Left kidney (tissue), 2 donors: ENCODE results near the gene SOCS3. TPM values are rescaled to one million over a fixed set of nuclear protein-coding genes. Genes with fewer than 3 reads are reported as not detected.

Experiments used
- DNase-seq: peaks from one replicate; pipeline ENCODE4 v3.0.0-alpha.2; 2013
- polyA plus RNA-seq: library from polyadenylated mRNA; unstranded; fragments of 120-200 nt; gene quantifications from one replicate; pipeline ENCODE4 v1.2.1, GENCODE V29; 2013; ENCODE audit not compliant: insufficient read length

Gene SOCS3
- polyA plus RNA-seq, 1 donor, result 12.1 TPM

DNA sequence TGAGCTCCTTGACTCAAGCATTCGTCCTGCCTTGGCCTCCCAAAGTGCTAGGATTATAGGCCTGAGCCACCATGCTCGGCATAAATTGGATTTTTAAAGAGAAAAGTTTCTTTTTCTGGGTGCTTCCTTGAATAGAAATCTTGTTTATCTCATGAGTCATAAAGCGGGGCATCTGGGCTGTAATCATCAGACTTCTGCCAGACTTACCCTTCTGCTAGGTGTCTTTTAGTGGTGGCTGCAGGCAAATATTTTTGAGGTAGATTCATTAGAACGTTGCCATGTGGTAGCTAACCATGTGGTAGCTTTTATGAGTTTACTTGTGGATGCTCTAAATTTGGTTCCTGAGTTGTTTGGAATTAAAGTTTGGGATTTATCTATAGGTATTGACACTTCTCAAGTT, 32.0 kb upstream of the SOCS3 start:
- no peak for DNase-seq

DNA sequence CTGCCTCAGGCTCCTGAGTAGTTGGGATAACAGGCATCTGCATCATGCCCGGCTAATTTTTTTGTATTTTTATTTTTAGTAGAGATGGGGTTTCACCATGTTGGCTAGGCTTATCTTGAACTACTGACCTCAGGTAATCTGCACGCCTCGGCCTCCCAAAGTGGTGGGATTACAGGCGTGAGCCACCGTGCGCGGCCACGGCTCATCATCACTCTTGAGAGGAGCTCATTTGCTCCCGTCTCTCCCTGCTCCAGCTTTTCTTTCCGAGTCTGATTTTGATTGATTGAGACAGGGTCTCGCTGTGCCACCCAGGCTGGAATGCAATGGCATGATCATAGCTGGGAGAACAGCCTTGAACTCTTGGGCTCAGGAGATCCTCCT, 31.2 kb upstream of the SOCS3 start:
- DNase-seq, result no peak

DNA sequence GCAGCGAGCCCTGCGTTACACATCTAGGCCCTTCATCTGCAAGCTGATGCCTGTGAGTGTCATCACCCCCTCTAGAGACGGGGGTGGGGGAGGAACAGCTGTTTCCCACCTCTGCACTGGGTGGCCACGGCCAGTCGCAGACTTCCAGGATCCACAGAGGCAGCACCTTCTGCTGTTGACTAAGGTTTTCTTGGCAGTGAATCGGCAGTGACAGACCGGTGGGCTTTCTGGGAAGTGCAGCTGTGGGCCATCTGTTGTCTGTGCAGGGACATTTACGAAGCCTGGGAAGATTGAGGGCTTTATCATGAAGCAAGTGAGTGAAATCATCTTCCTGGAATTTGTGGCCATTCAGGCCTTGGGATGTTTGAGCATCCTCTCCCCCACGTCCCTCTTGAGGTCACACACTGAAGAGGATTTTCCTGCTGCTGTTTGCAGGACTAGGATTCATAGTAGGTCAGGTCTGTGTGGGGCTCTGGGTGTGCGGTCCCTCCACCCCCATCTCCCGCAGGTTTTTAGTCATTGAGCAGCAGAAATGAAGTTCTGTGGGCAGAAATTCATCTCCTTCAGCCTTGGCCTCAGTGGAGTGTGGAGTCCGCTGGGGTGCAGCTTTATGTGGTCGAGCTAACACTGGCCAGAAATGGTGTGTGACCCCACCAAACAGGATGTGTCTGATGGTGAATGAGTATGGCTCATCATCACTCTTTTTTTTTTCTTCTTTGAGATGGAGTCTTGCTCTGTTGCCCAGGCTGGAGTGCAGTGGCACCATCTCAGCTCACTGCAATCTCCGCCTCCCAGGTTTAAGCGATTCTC, 30.6 kb upstream of the SOCS3 start:
- DNase-seq, result no peak

DNA sequence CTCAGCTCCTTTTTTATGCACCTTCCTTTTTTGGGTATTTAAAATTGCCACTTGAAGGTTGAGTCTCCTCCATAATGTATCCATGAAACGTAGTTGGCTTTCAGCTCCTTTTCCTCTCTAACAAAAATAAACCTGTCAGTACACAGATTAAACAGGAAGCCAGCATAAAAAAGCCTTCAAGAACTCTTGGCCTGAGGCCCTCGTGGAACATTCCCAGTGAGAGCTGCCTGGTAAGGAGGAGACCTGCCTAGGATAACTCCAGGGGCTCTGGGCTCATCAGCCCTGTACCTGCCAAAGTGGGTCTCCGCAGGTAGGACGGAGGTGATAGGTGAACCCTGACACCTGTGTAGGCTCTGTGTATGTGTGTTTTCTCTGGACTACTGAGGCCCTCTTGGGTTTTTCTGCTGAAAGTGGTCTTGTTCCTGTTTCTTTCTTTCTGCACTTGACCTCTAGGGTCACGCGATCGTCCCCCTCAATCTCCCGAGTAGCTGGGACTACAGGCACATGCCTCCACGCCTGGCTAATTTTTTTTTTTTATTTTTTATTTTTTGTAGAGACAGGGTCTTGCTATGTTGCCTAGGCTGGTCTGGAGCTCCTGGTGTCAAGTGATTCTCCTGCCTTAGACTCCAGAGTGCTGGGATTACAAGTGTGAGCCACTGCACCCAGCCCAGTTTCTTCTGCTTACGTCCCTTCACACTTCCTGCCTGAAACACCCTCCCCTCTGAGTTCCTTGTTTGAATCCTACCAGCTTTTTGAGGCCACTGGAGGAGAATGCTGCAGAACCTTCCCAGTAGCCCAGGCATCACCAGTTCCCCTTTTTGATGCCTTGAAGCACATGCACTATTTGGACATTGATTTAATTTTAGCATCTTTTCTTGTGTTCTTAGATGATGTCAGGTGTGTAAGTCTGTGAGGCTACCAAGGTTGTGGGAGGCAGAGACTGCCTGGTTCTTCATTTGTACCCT, 28.4 kb upstream of the SOCS3 start:
- DNase-seq, result no peak

DNA sequence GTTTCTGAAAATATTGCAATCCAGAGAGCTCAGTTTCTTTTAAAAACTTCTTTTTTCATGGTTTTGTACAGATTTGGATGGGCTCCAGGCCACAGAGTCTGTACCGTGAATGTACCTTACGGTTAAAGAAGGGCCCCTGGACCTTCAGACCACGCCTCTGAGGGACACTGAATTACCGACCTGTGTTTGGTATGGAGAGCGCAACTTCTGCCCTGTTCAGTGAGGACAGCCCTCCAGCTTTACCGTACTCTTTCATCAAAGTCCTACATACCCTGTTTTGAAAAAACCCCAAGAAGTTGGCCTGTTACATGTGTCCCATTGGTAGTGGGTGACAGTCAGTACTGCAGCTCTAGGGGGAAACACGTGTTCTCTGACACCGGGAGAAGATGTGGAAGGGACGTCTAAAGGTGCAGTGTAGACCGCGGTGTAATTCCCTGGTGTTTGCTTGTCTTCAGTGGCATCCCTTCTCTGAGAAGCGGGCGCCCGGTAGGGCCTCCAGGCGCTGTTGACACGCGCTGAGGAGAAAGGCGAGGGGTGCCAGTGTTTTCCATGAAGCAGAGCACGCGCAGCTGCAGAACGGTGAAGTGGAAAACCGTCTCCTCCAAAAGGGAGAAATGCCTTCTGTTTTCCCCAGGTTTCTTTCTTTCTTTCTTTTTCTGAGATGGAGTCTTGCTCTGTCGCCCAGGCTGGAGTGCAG, 24.8 kb upstream of the SOCS3 start:
- no peak for DNase-seq

DNA sequence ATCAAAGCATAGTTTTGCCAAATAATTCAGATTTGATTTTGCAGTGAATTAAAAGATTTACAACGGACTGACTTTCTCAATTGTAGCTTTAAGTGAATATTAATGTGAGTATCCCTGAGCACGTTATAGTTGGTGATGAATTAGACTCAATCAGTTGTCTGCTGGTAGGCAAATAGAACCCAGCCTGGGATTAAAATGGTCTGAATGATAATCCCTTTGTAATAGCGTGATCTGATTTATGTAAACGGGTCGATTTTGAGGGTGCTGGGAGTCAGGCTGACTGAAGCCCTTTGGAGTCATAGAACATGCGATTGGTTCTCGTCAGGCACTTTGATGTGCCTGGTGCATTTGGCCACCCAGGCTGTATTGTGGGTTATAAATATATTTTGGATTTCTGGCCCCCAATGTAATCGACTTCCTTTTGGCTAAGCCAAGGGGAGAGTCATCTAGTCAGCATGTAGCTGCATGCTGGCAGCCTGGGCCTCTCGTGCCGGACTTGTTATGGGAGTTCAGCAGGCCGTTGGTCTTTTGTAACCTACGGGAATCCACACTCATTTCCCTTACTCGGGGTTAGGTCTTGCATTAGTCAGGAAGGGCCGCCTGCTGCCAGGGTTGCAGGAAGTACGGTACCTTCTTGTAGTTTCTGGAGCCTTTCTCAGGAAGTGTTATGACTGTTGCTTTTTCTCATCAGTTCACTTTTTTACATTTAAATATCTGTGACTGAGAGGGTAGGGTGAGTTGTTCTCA, 24.0 kb upstream of the SOCS3 start:
- DNase-seq, result no peak

DNA sequence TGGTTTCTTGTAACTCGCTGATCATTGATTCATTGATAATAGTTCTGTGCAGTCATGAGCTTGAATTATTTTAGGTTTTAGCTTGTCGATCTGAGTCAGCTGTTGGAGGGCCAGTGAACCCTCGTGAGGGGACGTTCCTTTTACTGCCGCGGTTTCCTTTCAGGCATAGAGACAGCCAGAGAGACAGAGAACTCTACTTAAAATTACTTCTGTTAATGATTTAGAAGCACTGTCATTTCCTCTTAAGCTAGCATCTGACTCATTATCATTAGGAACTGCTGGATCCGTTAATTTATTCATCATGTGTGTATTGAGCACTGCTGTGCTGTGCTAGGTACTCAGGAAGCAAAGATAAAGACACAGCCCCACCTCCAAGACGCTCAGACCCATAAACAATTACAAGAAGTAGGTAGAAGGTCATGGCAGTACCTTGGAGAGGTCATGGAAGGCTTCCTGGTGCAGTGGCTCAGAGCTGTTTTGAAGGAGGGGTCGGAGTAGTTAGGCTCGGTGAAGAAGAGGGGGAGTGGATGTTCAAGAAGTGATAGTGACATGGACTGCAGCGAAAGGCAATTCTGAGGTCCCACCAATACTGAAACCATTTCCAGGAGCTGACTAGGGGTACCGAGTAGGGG, 21.8 kb upstream of the SOCS3 start:
- DNase-seq, result no peak

DNA sequence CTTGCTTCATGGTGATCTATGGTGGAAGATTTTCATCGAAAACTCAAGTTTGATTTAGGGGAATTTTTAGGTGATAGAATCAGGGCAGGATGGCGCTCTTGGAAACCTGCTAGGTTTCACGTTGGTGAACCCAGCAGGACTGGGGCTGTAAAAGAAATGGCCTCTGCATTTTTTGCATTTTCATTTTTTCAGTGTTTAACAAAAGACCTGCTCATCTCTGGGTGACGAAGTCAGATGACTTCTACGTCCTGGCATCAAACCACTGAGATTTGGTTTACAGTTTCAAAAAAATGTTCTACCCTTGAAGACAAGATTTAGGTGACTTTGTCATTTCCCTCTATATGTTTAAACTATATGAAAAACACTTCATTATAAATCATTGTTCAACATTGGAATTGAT, 20.5 kb upstream of the SOCS3 start:
- DNase-seq, result no peak

DNA sequence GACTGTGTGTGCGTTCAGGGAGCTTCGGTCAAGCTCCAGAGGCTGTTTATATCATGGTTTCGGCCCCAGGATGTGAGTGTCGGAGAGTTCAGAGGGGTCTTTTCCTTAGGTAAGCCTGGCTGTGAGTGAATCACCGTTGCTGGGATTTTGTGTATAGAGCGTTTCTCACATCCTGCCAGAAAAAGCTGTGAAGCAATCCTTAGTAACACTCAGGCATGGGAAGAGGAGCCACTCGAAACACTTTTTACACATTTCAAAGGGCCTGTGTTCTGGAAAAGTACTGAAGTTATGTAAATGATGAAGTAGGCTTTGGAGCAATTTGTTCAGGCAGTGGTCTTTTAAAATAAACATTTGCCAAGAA, 19.2 kb upstream of the SOCS3 start:
- DNase-seq, result no peak

DNA sequence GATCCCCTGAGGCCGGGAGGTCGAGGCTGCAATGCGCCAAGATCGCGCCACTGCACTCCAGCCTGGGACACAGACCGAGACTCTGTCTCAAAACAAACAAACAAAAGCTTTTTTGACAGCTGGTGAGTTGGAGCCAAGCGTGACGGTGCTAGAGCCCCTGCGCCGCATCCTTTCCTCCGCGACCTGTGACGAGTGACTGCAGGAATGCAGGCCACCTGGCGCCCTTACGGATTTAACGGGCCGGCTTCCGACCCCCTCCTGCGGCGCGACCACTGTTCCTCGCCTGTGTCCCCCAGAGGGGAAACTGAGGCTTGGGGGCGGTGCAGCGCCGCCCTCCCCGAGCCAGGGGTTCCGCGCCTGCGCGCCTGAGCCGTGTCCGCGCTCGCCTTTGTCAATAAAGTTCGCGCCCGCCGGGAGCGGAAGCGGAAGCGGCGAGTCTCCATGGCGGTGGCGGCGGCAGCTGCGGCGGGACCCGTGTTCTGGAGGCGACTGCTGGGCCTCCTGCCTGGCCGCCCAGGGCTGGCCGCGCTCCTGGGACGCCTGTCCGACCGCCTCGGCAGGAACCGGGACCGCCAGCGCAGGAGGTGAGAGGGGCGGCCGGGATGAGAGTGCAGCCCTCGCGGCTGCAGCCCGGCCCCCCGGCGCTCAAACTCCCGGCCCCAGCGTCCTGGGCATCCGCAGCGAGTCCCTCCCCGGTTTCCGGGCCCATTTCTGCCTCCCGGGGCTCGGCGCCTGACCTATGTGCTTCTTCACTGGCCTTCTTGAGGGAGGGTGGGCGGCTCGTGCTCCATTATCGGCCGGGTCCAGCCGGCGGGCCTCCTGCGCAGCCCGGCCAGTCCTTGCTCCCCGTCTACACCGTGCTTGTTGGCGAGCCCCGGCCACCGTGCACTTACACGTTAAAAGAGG, 18.6 kb upstream of the SOCS3 start, which contains the start of gene PGS1:
Gene PGS1, plus strand, starts transcription at position 425 of the 906 bp plus-strand sequence. Its CDS starts 17 bp downstream, at position 442.
- peak; percentile 82 for DNase-seq

DNA sequence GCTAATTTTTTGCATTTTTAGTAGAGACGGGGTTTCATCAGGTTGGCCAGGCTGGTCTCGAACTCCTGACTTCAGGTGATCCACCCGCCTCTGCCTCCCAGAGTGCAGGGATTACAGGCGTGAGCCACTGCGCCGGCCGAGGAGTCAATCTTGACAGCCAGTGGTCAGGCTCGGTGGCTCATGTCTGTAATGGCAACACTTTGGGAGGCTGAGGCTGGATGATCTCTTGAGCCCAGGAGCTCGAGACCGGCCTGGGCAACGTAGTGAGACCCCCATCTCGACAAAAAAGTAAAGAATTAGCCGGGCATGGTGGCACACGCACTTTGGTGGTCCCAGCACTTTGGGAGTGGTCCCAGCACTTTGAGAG, 18.0 kb upstream of the SOCS3 start:
- no peak for DNase-seq

DNA sequence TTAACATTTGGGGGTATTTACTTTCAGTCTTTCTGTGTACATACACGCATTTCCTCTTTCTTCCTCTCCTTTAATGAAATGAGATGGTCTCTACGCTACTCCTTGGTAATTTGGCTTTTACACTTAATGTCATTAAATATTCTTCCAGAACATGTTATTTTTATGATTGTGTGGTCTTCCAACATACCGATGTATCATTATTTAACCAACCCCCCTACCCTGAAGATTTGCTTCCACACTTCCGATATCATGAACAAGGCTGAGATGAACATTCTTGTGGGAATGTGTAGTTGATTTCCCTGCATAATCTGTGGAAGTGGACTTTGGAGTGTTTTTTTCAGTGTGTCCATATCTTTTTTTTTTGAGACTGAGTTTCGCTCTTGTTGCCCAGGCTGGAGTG, 16.3 kb upstream of the SOCS3 start:
- DNase-seq, result no peak

DNA sequence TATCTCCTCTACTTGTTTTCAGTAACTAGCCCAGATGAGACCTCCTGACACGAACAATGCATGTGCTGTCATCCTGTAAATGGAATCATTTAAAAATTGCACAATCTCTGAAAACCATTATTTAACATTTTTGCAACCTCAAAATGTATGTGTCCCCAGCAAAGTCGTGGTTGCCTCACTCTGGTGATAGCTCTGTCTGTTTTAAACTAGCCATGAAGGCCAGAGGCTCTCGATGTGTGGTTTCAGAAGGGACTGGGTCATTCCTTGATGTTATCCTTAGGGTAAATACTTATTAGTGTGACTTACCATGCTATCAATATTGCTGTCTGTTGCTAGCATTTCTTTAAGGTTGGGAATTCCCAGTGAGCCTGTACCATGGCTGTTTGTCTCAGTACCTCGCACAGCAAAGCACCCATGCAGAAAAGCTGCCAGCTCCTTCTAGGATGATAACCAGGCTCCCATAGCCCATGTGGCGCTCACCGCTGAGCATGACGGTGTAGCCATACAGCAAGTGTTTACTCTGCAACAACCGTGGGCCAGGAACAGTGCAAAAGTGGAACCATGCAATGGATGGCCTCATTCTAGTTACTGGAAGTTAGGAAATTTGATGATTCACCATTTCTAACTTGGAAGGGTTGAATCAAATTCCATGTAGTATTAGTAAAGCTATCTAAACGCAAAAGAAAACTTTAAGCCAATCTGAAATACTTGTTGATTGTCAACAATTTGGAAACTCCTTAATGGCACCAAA, 15.7 kb upstream of the SOCS3 start:
- DNase-seq, result no peak

DNA sequence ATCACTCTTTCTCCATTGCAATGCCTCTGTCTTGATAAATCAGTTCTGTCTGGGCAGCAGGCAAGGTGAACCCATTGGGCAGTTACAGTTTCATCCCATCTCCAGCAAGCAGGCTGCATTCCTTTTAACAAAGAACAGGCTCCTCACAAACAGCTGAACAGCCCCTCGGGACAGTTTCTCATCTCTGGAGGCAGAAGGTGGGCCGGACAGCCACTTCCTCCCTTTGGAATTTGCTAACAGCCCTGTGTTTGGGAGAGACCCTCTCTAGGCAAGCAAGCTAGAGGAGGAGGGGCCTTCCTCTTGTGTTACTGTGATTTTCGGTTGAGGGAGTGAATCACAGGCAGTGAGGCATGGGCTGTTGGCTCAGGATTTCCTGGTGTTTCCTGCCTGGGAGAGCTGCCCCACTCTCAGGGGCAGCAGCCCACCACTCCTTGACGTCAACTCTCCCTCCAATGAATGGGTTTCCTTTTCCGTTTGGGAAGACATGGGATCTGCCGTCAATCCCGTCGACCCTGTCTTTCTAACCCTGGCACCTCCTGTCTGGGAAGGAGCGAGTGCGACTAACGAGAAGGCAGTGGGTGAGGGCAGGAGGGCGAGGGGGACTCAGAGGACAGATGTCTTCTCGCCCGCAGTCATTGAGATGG, 14.9 kb upstream of the SOCS3 start:
- no peak for DNase-seq

DNA sequence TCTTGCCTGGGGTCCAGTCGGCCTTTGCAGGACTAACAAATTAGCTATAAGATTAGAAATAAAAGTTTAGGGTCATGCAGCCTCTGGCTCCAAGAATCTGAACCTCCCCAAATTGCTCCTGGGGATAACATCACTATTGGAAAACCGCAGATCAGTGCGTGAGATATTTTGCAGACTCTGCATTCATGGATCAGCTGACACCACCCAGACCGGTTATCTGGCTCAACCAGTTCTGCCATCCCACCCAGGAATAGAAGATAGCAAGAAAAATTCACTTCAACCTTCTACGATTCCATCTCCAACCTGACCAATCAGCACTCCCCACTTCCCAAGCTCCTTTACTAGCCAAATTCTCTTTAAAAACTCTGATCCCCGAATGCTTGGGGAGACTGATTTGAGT, 14.3 kb upstream of the SOCS3 start:
- no peak for DNase-seq

DNA sequence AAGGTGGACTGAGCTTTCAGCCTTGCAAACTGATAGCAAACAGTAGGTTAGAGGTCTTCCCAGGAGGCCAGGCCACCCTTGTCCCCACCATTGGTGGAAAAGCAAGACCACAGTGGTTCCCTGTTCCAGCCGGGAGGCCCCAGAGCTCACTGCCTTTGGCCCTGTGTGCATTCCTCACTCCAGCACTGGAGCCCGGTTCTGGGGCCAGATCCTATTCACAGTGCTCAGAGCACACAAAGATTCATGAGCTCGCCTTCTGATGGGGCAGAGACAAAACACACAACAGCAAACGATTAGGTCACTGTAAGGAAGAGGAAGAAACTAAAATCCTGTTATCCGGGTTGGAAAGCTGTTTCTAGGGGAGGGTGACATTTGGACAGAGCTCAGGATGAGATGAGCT, 13.0 kb upstream of the SOCS3 start:
- no peak for DNase-seq

DNA sequence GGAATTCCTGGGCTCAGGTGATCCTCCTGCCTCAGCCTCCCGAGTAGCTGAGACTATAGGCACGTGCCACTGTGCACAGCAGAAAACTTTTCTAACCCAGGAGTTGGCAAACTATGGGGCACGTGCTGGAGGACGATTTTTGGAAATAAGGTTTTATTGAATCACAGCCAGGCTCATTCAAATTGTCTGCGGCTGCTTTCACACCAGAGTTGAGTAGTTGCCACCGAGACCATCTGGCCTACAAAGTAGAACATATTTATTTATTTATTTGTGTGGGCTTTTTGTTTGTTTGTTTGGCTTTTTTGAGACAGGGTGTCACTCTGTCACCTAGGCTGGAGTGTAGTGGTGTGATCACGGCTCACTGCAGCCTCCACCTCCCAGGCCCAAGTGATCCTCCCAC, 11.2 kb upstream of the SOCS3 start:
- DNase-seq, result no peak

DNA sequence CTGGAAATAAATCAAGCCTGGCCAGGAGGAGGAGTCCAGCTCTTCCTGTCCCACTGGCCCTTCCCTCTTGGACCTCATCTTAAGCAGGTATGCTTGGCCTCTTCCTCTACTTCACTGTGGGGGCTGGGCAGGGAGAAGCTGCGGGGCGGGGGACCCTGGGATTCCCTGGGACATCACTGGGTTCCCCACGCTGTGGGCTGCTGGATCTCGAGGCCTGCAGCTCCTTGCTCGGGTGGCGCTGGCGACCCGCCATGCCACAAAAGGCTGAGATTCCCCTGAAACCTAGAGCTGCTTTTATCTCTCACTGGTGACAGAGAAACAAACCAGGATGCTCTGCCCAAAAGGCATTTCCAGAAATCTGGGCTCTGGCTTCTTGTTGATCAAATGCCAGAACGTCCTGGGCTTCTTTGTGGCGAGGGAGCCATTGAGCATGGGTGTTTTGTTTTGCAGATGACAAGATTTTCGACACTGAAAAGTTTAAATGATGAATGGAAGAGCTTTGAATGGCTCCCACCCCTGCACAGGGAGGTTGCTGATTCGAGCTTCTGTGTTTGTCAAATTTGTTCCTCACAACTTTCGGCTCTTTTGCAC, 10.0 kb upstream of the SOCS3 start:
- DNase-seq, result no peak
